ENCODE measurements around the gene EVX2.

EVX2 gene

GRCh38 chr2:176101216-176101830, 17.6 kb upstream of the EVX2 start:
- H3K27ac ChIP-seq: no peak overlapping the region

GRCh38 chr2:176100547-176101140, 16.9 kb upstream of the EVX2 start:
- TF ChIP-seq CTCF (IDR thresholded peaks at IDR 0.05): no peak
- no peak for TF ChIP-seq ZFX (IDR thresholded peaks at IDR 0.05; ENCODE audit: borderline replicate concordance)
- H3K27ac ChIP-seq: no peak overlapping the region

More at GRCh38 chr2:176101216-176101830, 17.6 kb upstream of the EVX2 start:
- TF ChIP-seq CTCF (IDR thresholded peaks at IDR 0.05): no peak
- TF ChIP-seq ZFX (IDR thresholded peaks at IDR 0.05; ENCODE audit: borderline replicate concordance): no peak

GRCh38 chr2:176099728-176100546, 16.2 kb upstream of the EVX2 start, which contains the start of gene HOXD12:
Gene HOXD12 (plus strand): TSS chr2:176099795. CDS start chr2:176099802, 7 bp downstream.
- TF ChIP-seq CTCF (IDR thresholded peaks at IDR 0.05) (no peak), ZFX (IDR thresholded peaks at IDR 0.05; ENCODE audit: borderline replicate concordance) (no peak)

GRCh38 chr2:176099159-176099727, 15.5 kb upstream of the EVX2 start:
- H3K27ac ChIP-seq: no peak overlapping the region
- TF ChIP-seq CTCF (IDR thresholded peaks at IDR 0.05) (no peak), ZFX (IDR thresholded peaks at IDR 0.05; ENCODE audit: borderline replicate concordance) (no peak)

More at GRCh38 chr2:176099728-176100546, 16.2 kb upstream of the EVX2 start, which contains the start of gene HOXD12:
- H3K27ac ChIP-seq: no peak within 1 kb of the TSS

GRCh38 chr2:176098366-176099158, 14.8 kb upstream of the EVX2 start:
- no peak overlapping the region for H3K27ac ChIP-seq
- TF ChIP-seq ZFX (IDR thresholded peaks at IDR 0.05; ENCODE audit: borderline replicate concordance) (no peak), CTCF (IDR thresholded peaks at IDR 0.05) (no peak)

- peak; percentile 35; the same call in 1 of the 2 replicates for TF ChIP-seq CTCF (IDR thresholded peaks at IDR 0.05)
- no peak for TF ChIP-seq ZFX (IDR thresholded peaks at IDR 0.05; ENCODE audit: borderline replicate concordance)
- H3K27ac ChIP-seq: no peak overlapping the region
Measured at GRCh38 chr2:176097820-176098365, 14.1 kb upstream of the EVX2 start.

Data from 22Rv1 (cell line).